ENCODE measurements around the gene TFB1M.
"Not testable (repeated sequence)": the region's sequence is repeated elsewhere in the genome, so short reads cannot be mapped to it uniquely, and the experiment has no call there.

TFB1M gene

DNA sequence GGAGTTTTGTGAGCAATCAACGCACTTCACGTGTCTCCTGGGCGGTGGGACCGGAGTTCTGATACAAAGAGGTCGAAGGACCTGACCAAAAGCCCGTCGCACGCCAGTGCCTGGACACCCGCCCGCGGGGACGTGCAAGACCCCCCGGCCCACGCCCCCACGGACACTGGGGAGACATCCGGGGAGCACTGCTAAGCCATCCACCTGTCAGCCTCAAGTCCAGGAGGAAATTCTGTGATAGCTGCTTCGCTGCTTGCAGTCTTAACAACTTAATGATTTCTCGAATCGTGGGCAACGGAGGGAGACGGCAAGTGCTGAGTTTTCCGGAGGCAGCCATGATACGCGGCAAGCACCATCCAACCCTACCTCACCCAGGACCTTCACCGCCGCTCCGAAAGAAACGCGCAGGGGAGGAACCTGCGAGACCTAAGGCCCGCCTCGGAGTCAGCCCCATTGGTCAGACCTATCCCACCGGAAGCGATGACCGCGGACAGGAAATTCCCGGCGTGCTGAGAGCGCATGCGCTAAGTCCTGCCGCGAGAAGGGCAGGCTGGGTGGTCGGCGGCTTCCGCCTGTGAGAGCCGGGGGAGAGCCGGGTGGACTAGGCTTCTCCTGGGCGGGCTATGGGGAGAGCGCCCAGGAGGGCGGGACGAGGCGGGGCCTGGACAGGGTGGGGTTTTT lies at the start of gene TFB1M:
Gene TFB1M (minus strand): TSS at position 393 of the 681 bp plus-strand sequence. CDS start 56 bp downstream, at position 337.
- peak within 1 kb of the TSS; percentile 88 for H3K27ac ChIP-seq
- peak; percentile 92 for DNase-seq (ENCODE audit: low read depth, low spot score)

DNA sequence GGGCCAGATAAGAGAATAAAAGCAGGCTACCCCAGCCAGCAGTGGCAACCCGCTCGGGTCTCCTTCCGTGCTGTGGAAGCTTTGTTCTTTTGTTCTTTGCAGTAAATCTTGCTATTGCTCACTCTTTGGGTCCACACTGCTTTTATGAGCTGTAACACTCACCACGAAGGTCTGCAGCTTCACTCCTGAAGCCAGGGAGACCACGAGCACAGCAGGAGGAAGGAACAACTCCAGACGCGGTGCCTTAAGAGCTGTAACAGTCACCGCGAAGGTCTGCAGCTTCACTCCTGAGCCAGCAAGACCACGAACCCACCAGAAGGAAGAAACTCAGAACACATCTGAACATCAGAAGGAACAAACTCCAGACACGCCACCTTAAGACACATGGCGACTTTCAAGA lies 49.7 kb upstream of the TFB1M start:
- not testable (repeated sequence) for DNase-seq (ENCODE audit: low read depth, low spot score)

More for the DNA sequence above, at the start of gene TFB1M:
- H3K4me3 ChIP-seq, result peak within 1 kb of the TSS; percentile 86
- H3K36me3 ChIP-seq (ENCODE audit: insufficient read depth, low read length), result peaks cover 27% of the 10 kb centered on the region
- TF ChIP-seq POLR2AphosphoS5 (IDR thresholded peaks at IDR 0.05; ENCODE audit: borderline replicate concordance, low read depth, low read length) (peak; percentile 91), FOXP2 (optimal IDR thresholded peaks at IDR 0.05; ENCODE audit: control extremely low read depth, extremely low read length, insufficient read depth) (peak; percentile 37), EZH2 (IDR thresholded peaks at IDR 0.05) (no peak)
- peaks cover 3% of the 10 kb centered on the region; the same call in 1 of the 2 replicates for H3K9me3 ChIP-seq (ENCODE audit: low read depth, low read length)
- peak within 1 kb of the TSS; percentile 82 for H3K9ac ChIP-seq (ENCODE audit: insufficient read length)

DNA sequence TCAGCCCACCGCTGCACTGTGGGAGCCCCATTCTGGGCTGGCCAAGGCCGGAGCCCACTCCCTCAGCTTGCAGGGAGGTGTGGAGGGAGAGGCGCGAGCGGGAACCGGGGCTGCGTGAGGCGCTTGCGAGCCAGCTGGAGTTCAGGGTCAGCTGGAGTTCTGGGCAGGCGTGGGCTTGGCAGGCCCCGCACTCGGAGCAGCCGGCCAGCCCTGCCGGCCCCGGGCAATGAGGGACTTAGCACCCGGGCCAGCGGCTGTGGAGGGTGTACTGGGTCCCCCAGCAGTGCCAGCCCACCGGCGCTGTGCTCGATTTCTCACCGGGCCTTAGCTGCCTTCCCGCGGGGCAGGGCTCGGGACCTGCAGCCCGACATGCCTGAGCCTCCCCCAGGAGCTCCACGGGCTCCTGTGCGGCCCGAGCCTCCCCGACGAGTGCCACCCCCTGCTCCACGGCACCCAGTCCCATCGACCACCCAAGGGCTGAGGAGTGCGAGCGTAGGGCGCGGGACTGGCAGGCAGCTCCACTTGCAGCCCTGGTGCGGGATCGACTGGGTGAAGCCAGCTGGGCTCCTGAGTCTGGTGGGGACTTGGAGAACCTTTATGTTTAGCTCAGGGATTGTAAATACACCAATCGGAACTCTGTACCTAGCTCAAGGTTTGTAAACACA lies 48.8 kb upstream of the TFB1M start:
- not testable (repeated sequence) for DNase-seq (ENCODE audit: low read depth, low spot score); H3K27ac ChIP-seq; H3K36me3 ChIP-seq (ENCODE audit: insufficient read depth, low read length); H3K9me3 ChIP-seq (ENCODE audit: low read depth, low read length); H3K4me3 ChIP-seq; H3K9ac ChIP-seq (ENCODE audit: insufficient read length)

More for the DNA sequence above, 49.7 kb upstream of the TFB1M start:
- not testable (repeated sequence) for H3K27ac ChIP-seq; H3K4me3 ChIP-seq; H3K36me3 ChIP-seq (ENCODE audit: insufficient read depth, low read length); H3K9me3 ChIP-seq (ENCODE audit: low read depth, low read length); H3K9ac ChIP-seq (ENCODE audit: insufficient read length)

DNA sequence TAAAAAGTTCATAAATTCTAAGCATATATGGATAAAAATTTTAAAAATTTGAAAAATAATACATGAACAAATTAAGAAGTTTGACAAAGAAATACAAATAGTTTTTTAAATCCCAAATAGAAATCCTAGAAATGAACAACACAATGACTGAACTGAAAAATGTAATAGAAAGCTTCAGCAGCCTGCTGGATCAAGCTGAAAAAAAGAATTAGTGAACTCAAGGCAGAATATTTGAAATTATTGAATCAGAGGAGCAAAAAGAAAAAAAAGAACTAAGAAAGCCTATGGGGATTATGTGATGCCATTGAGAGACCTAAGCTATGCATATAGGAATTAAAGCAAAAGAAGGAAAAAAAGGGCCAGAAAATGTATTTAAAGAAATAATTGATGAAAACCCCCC lies 39.9 kb upstream of the TFB1M start:
- H3K27ac ChIP-seq, result no peak overlapping the region
- no peaks in the 10 kb centered on the region for H3K36me3 ChIP-seq (ENCODE audit: insufficient read depth, low read length)

DNA sequence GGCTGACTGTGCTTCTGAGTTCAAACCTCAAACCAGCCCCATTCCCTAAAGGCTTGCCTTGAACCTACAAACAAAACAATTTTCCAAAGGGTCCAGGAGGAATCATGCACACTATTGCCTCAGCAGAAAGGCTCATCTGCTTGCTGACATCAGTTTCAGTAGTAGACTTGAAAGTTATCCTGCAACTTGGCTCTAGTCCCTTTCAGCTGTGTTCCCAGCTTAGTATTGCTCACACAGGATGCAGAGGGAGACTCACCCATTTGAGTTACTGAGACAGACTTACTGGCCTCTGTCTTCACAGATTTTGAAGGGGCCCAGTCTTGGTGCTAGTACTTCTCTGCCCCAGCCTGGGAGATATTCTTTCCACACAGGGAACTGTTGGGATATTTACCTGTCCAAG lies 38.5 kb upstream of the TFB1M start:
- Histone ChIP-seq H3K9me3 (ENCODE audit: low read depth, low read length) (no peaks in the 10 kb centered on the region), H3K4me3 (no peak overlapping the region), H3K36me3 (ENCODE audit: insufficient read depth, low read length) (no peaks in the 10 kb centered on the region), H3K27ac (no peak overlapping the region), H3K9ac (ENCODE audit: insufficient read length) (no peak overlapping the region)
- no peak for DNase-seq (ENCODE audit: low read depth, low spot score)
- TF ChIP-seq EZH2 (IDR thresholded peaks at IDR 0.05) (no peak), POLR2AphosphoS5 (IDR thresholded peaks at IDR 0.05; ENCODE audit: borderline replicate concordance, low read depth, low read length) (no peak), FOXP2 (optimal IDR thresholded peaks at IDR 0.05; ENCODE audit: control extremely low read depth, extremely low read length, insufficient read depth) (no peak)

More for the DNA sequence above, 39.9 kb upstream of the TFB1M start:
- no peak overlapping the region for H3K9ac ChIP-seq (ENCODE audit: insufficient read length)
- no peak for TF ChIP-seq EZH2 (IDR thresholded peaks at IDR 0.05)
- no peak for TF ChIP-seq POLR2AphosphoS5 (IDR thresholded peaks at IDR 0.05; ENCODE audit: borderline replicate concordance, low read depth, low read length)
- TF ChIP-seq FOXP2 (optimal IDR thresholded peaks at IDR 0.05; ENCODE audit: control extremely low read depth, extremely low read length, insufficient read depth), result no peak
- no peak overlapping the region for H3K4me3 ChIP-seq
- no peaks in the 10 kb centered on the region for H3K9me3 ChIP-seq (ENCODE audit: low read depth, low read length)
- DNase-seq (ENCODE audit: low read depth, low spot score), result no peak

DNA sequence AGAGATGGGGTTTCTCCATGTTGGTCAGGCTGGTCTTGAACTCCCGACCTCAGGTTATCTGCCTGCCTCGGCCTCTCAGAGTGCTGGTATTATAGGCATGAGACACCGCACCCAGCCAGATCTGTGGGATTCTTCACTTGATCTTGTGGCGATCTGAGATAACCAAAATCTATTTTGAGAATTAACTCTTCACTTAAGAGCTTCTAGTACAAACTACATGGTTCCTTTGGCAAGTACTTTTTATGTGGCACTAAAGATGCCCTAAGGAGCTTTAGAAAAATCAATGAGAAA lies 37.8 kb upstream of the TFB1M start:
- Histone ChIP-seq H3K36me3 (ENCODE audit: insufficient read depth, low read length) (no peaks in the 10 kb centered on the region), H3K9me3 (ENCODE audit: low read depth, low read length) (no peaks in the 10 kb centered on the region), H3K27ac (no peak overlapping the region), H3K9ac (ENCODE audit: insufficient read length) (no peak overlapping the region), H3K4me3 (no peak overlapping the region)
- no peak for TF ChIP-seq FOXP2 (optimal IDR thresholded peaks at IDR 0.05; ENCODE audit: control extremely low read depth, extremely low read length, insufficient read depth)
- no peak for TF ChIP-seq POLR2AphosphoS5 (IDR thresholded peaks at IDR 0.05; ENCODE audit: borderline replicate concordance, low read depth, low read length)
- no peak for TF ChIP-seq EZH2 (IDR thresholded peaks at IDR 0.05)
- no peak for DNase-seq (ENCODE audit: low read depth, low spot score)

DNA sequence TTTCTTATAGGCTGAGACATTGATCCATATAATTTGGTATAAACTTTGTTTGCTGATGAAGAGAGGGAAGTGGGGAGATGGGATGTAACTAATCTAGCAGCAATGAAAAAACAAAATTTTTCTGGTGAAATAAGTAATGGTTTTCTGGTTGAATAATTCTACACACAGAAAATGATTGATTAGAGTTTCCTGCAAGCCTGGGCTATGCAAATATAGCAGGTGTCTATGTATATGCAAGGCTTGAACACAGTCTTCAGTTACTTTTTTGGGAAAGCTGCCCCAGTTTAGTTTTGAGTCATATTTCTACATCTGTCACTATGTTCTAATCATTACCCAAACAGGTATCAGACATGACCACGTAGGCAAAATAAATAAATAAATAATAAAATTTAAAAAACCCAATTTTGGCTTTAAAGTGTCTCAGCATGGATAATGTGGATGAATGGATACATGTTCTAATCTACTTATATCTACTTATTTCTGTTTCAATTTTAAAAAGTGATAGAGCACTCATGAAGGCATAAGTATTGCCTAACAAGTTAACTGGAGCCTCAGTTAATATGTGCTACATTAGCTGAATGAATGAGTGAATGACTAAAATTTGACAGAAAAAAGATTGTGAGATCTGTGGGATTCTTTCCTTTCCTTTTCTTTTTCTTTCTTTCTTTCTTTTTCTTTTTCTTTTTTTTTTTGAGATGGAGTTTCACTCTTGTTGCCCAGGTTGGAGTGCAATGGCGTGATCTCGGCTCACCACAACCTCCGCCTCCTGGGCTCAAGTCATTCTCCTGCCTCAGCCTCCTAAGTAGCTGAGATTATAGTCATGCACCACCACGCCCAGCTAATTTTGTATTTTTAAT lies 37.2 kb upstream of the TFB1M start:
- no peak overlapping the region for H3K4me3 ChIP-seq
- no peak for TF ChIP-seq EZH2 (IDR thresholded peaks at IDR 0.05)
- TF ChIP-seq FOXP2 (optimal IDR thresholded peaks at IDR 0.05; ENCODE audit: control extremely low read depth, extremely low read length, insufficient read depth), result no peak
- TF ChIP-seq POLR2AphosphoS5 (IDR thresholded peaks at IDR 0.05; ENCODE audit: borderline replicate concordance, low read depth, low read length), result no peak
- no peak for DNase-seq (ENCODE audit: low read depth, low spot score)
- H3K36me3 ChIP-seq (ENCODE audit: insufficient read depth, low read length), result no peaks in the 10 kb centered on the region
- H3K9me3 ChIP-seq (ENCODE audit: low read depth, low read length), result no peaks in the 10 kb centered on the region
- H3K27ac ChIP-seq, result no peak overlapping the region
- H3K9ac ChIP-seq (ENCODE audit: insufficient read length), result no peak overlapping the region

DNA sequence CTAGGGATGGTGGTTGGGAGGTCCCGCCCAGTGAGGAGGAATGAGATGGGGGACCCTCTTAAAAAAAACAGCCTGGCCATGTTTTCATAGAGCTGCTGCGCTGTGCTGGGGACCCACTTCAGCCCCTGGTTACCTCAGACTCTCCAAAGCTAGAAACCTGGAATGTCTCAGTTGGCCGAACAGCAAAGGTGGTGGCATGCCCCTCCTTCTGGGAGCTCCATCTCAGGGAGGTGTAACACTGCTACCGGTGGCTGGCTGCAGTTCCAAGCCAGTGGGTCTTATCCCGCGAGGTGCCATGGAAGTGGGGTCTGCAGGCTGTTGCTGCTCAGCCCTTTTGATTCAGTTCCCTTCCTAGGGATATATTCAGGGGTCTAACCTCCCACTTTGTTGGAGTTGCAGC lies 35.7 kb upstream of the TFB1M start:
- Histone ChIP-seq H3K27ac (no peak overlapping the region), H3K9me3 (ENCODE audit: low read depth, low read length) (no peaks in the 10 kb centered on the region), H3K4me3 (no peak overlapping the region), H3K9ac (ENCODE audit: insufficient read length) (no peak overlapping the region), H3K36me3 (ENCODE audit: insufficient read depth, low read length) (no peaks in the 10 kb centered on the region)
- DNase-seq (ENCODE audit: low read depth, low spot score), result no peak
- TF ChIP-seq FOXP2 (optimal IDR thresholded peaks at IDR 0.05; ENCODE audit: control extremely low read depth, extremely low read length, insufficient read depth) (no peak), EZH2 (IDR thresholded peaks at IDR 0.05) (no peak), POLR2AphosphoS5 (IDR thresholded peaks at IDR 0.05; ENCODE audit: borderline replicate concordance, low read depth, low read length) (no peak)

Data from SK-N-MC (cell line).